K562 (cell line): ENCODE measurements around the gene ATF6B. TPM values are rescaled to one million over a fixed set of nuclear protein-coding genes. Genes with fewer than 3 reads are reported as not detected.
A peak's percentile ranks its signal among the peaks of the same experiment; 100 is the strongest.

Experiments used
- COPS2 ChIP-seq: fragments of 450-650 bp; conservative IDR thresholded peaks from 2 replicates; pipeline ENCODE4 v1.6.1; 2016; ENCODE audit warnings: mild to moderate bottlenecking, moderate library complexity
- E2F6 ChIP-seq, 2 experiments: IDR thresholded peaks; 2 replicates each; pipeline ENCODE4 v1.6.1; 2011; ENCODE audit warnings: borderline replicate concordance in 1 of 2, control low read depth in 1 of 2, low read depth in 1 of 2, low read length in 1 of 2, mild to moderate bottlenecking in 1 of 2, mixed read lengths in 1 of 2, moderate library complexity in 1 of 2; ENCODE audit not compliant: insufficient read depth in 1 of 2, insufficient read length in 1 of 2, poor library complexity in 1 of 2, severe bottlenecking in 1 of 2; ENCODE audit errors: extremely low read depth in 1 of 2
- GATAD2A ChIP-seq: fragments of 450-650 bp; IDR thresholded peaks from 2 replicates; pipeline ENCODE4 v1.6.1; 2017
- KAT7 ChIP-seq: sonication (generic); formaldehyde crosslinking; IDR thresholded peaks from 2 replicates; pipeline ENCODE4 v1.8.0; 2022; ENCODE audit warnings: missing genetic modification reagents, mild to moderate bottlenecking, borderline replicate concordance
- KDM2B ChIP-seq: fragments of 250-450 bp; sonication (Bioruptor Pico); IDR thresholded peaks from 2 replicates; pipeline ENCODE4 v1.8.0; 2021; ENCODE audit warnings: mild to moderate bottlenecking, moderate library complexity
- KHSRP ChIP-seq: fragments of 450-650 bp; IDR thresholded peaks from 2 replicates; pipeline ENCODE4 v1.6.1; 2017
- NFIC ChIP-seq: fragments of 450-650 bp; IDR thresholded peaks from 2 replicates; pipeline ENCODE4 v1.6.1; 2017; ENCODE audit warnings: mild to moderate bottlenecking, inconsistent platforms
- NR2C2 ChIP-seq, 2 experiments: fragments of 200-800 bp in 1 of 2; sonication (Bioruptor generic) in 1 of 2; sonication (generic) in 1 of 2; formaldehyde crosslinking in 1 of 2; IDR thresholded peaks; 2 replicates each; pipeline versions ENCODE4 v1.6.1 to v1.8.0; 2016 to 2022; ENCODE audit warnings: mild to moderate bottlenecking in 1 of 2, missing compliant biosample characterization in 1 of 2, missing genetic modification characterization in 1 of 2, missing genetic modification reagents in 1 of 2
- NRF1 ChIP-seq, 2 experiments: fragments of 450-650 bp; IDR thresholded peaks in 1 of 2; conservative IDR thresholded peaks in 1 of 2; 2 replicates each; pipeline ENCODE4 v1.6.1; 2014; ENCODE audit warnings: mild to moderate bottlenecking in 2 of 2
- PHF21A ChIP-seq: fragments of 450-650 bp; IDR thresholded peaks from 2 replicates; pipeline ENCODE4 v1.6.1; 2017; ENCODE audit warnings: low read depth, borderline replicate concordance
- PRDM10 ChIP-seq: fragments of 450-650 bp; IDR thresholded peaks from 2 replicates; pipeline ENCODE4 v1.6.1; 2018; ENCODE audit not compliant: partially characterized antibody
- YY1 ChIP-seq, 3 experiments: IDR thresholded peaks; 2 replicates each; pipeline ENCODE4 v1.6.1; 2011; ENCODE audit warnings: low read length in 2 of 3, mild to moderate bottlenecking in 2 of 3, moderate library complexity in 2 of 3, borderline replicate concordance in 1 of 3, control low read depth in 1 of 3, low read depth in 1 of 3; ENCODE audit not compliant: insufficient read depth in 3 of 3, insufficient replicate concordance in 2 of 3, control insufficient read depth in 1 of 3, insufficient read length in 1 of 3; ENCODE audit errors: extremely low read depth in 1 of 3
- ZNF592 ChIP-seq: fragments of 450-650 bp; IDR thresholded peaks from 2 replicates; pipeline ENCODE4 v1.6.1; 2017; ENCODE audit warnings: antibody characterized with exemption, mild to moderate bottlenecking
- ZNF76 ChIP-seq: fragments of 250-450 bp; sonication (Bioruptor Pico); IDR thresholded peaks from 2 replicates; pipeline ENCODE4 v1.4.0; 2020; ENCODE audit warnings: mild to moderate bottlenecking, moderate library complexity, borderline replicate concordance
- polyA plus RNA-seq, 8 experiments: library from polyadenylated mRNA; depleted of rRNA in 4 of 8; stranded (reverse) in 5 of 8; unstranded in 3 of 8; fragments of >200 nt; fragmentation: Nextera tagmentation in 2 of 8; fragmentation: Illumina TruSeq in 1 of 8; extraction: Ambion mirVana in 2 of 8; extraction: Trizol in 1 of 8; gene quantifications; 2 replicates each; pipeline versions ENCODE4 v1.2.1 to v1.2.3, GENCODE V29; 2011 to 2014; ENCODE audit warnings: inconsistent platforms in 1 of 8, missing spikeins in 1 of 8
- total RNA-seq, 7 experiments: library from RNA; depleted of rRNA in 6 of 7; stranded (reverse); fragments of >200 nt in 6 of 7; fragmentation: Illumina TruSeq in 2 of 7; extraction: Trizol in 2 of 7; gene quantifications; 2 replicates each; pipeline versions ENCODE4 v1.2.1 to v1.2.3, GENCODE V29; 2011 to 2021; ENCODE audit warnings: low replicate concordance in 1 of 7

The ATF6B gene
- total and polyA plus RNA-seq, 9 of the 15 experiments (the other 6 are each of a cell fraction or from before 2014, with no cell fraction given): 20.7 to 131 (median 31.7) TPM

- TF ChIP-seq NR2C2 (CRISPR knock-in tag; IDR thresholded peaks at IDR 0.05) (no peak), NR2C2 (tag; IDR thresholded peaks at IDR 0.05) (0 out of 2 replicates have a peak, but pooled peaks have one; percentile 12), PRDM10 (peak; percentile 13), E2F6 (IDR thresholded peaks at IDR 0.05; ENCODE audit: borderline replicate concordance in 1 of 2, extremely low read depth in 1 of 2, insufficient read depth in 1 of 2, insufficient read length in 1 of 2, low read depth in 1 of 2, low read length in 1 of 2, poor library complexity in 1 of 2, severe bottlenecking in 1 of 2) (peak in 1 of 2 experiments; percentile 21), ZNF76 (CRISPR knock-in tag) (no peak), KHSRP (no peak), PHF21A (no peak), NFIC (0 out of 2 replicates have a peak, but pooled peaks have one; percentile 22), ZNF592 (no peak), KAT7 (no peak), YY1 (IDR thresholded peaks at IDR 0.05; ENCODE audit: borderline replicate concordance in 1 of 3, control insufficient read depth in 1 of 3, extremely low read depth in 1 of 3, insufficient read depth in 3 of 3, insufficient read length in 1 of 3, insufficient replicate concordance in 2 of 3, low read depth in 1 of 3, low read length in 2 of 3) (peak in 1 of 3 experiments; percentile 6), GATAD2A (no peak), KDM2B (no peak), COPS2 (no peak), NRF1 (conservative IDR thresholded peaks at IDR 0.05 in 1 of 2, IDR thresholded peaks at IDR 0.05 in 1 of 2) (peak; percentile 85 to 88)
Measured at GRCh38 chr6:32085759-32086459, 42.1 kb downstream of the ATF6B start (continued).
